GM12891 (cell line): Measurements from ENCODE around the gene SGTB.

Experiments used
- POLR2A ChIP-seq: IDR thresholded peaks from 2 replicates; pipeline ENCODE4 v1.6.1; 2011; ENCODE audit warnings: low read depth, low read length, control low read depth
- POLR2AphosphoS5 ChIP-seq: IDR thresholded peaks from 2 replicates; pipeline ENCODE4 v1.6.1; 2011; ENCODE audit warnings: low read depth, low read length, control low read depth
- POU2F2 ChIP-seq: IDR thresholded peaks from 2 replicates; pipeline ENCODE4 v1.6.1; 2011; ENCODE audit warnings: low read depth, mild to moderate bottlenecking, control low read depth, low read length, moderate library complexity
- SPI1 ChIP-seq: IDR thresholded peaks from 2 replicates; pipeline ENCODE4 v1.6.1; 2011; ENCODE audit warnings: low read depth, low read length, control low read depth
- TAF1 ChIP-seq: IDR thresholded peaks from 2 replicates; pipeline ENCODE4 v1.6.1; 2011; ENCODE audit warnings: low read depth, low read length, control low read depth

- TF ChIP-seq POLR2A (no peak), TAF1 (no peak), POLR2AphosphoS5 (no peak), SPI1 (no peak), POU2F2 (no peak)
Measured at GRCh38 chr5:65727491-65728156, 5.7 kb upstream of the SGTB start.
